ENCODE results near the gene C18orf63. TPM values are rescaled to one million over a fixed set of nuclear protein-coding genes. Genes with fewer than 3 reads are reported as not detected.
A peak's percentile ranks its signal among the peaks of the same experiment; 100 is the strongest.

The C18orf63 gene
- total RNA-seq (ENCODE audit: unreplicated experiment), result not detected
- long read RNA-seq, result 0 reads

DNA sequence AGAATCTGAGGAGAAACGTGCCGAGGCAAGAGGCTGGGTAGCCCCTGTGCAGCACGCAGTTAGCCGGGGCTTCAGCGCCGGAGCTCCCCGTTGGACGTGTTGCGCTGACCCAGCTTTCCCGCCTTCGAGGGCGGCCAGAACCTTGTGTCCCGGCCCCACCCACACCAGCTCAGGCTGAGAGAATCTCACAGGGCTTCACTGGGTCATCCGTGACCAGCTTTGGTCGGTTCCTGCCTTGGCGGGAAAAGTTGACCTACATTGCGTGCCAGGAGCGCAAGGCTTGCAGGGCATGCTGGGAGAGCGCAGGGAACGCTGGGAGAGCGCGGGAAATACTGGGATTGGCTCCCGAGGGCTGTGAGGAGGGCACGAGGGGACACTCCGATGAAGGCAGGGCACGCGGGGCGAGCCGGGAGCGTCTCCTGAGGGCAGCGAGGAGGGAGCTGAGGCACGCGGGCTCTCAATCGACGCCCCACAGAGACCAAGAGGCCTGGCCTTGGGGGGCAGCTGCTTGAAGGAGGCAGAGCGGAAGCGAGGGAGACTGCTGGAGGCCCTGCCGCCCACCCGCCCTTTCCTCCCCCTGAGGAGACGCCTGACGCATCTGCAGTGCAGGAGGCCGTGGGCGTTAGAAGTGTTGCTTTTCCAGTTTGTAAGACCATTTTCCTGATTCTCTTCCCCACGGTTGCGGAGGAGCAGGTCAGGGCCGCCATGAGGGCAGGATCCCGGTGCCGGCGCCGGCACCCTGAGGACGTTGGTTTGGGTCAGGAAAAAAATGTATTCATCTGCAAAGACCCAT lies at the start of gene C18orf63:
Gene C18orf63, plus strand, starts transcription at position 376 of the 793 bp plus-strand sequence. CDS start 2,027 bp downstream, outside the sequence.
- Mint-ChIP-seq H3K4me3 (ENCODE audit: unreplicated experiment) (peak within 1 kb of the TSS; percentile 23), H3K36me3 (ENCODE audit: unreplicated experiment) (peaks cover 10% of the 10 kb centered on the region), H3K27ac (ENCODE audit: unreplicated experiment) (peak within 1 kb of the TSS; percentile 71), H3K27me3 (ENCODE audit: unreplicated experiment) (no peaks in the 10 kb centered on the region), H3K9me3 (ENCODE audit: unreplicated experiment) (peaks cover 6% of the 10 kb centered on the region), H3K4me1 (ENCODE audit: low read depth, unreplicated experiment) (peaks cover 10% of the 10 kb centered on the region)
- TF ChIP-seq, protein P1, sequence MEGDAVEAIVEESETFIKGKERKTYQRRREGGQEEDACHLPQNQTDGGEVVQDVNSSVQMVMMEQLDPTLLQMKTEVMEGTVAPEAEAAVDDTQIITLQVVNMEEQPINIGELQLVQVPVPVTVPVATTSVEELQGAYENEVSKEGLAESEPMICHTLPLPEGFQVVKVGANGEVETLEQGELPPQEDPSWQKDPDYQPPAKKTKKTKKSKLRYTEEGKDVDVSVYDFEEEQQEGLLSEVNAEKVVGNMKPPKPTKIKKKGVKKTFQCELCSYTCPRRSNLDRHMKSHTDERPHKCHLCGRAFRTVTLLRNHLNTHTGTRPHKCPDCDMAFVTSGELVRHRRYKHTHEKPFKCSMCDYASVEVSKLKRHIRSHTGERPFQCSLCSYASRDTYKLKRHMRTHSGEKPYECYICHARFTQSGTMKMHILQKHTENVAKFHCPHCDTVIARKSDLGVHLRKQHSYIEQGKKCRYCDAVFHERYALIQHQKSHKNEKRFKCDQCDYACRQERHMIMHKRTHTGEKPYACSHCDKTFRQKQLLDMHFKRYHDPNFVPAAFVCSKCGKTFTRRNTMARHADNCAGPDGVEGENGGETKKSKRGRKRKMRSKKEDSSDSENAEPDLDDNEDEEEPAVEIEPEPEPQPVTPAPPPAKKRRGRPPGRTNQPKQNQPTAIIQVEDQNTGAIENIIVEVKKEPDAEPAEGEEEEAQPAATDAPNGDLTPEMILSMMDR (IDR thresholded peaks at IDR 0.05; ENCODE audit: partially characterized antibody, unreplicated experiment), result no peak
- no peak for DNase-seq

DNA sequence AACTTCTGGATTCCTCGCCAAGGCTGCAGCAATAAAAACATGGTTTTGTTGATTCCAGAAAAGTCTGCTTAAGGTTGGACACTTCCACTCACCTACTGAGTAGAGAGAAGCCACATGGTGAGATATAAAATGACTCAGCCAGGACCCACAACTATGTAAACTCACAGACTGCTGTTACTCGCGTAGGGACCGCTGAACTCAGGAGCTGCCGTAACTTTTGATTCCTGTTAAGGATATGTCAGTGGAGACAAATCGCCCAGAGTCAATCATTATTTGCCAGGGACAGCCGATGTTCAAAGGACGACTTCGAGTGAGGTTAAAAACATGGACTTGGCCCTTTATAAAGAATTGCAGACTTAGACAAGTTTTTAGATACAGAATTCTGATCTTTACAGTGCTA lies 49.5 kb upstream of the C18orf63 start:
- Mint-ChIP-seq H3K27me3 (ENCODE audit: unreplicated experiment) (no peaks in the 10 kb centered on the region), H3K4me1 (ENCODE audit: low read depth, unreplicated experiment) (peaks cover 10% of the 10 kb centered on the region), H3K9me3 (ENCODE audit: unreplicated experiment) (peaks cover 4% of the 10 kb centered on the region), H3K27ac (ENCODE audit: unreplicated experiment) (no peak overlapping the region), H3K4me3 (ENCODE audit: unreplicated experiment) (no peak overlapping the region), H3K36me3 (ENCODE audit: unreplicated experiment) (no peaks in the 10 kb centered on the region)
- DNase-seq, result no peak
- TF ChIP-seq, protein P1 (IDR thresholded peaks at IDR 0.05; ENCODE audit: partially characterized antibody, unreplicated experiment), result no peak

- Mint-ChIP-seq H3K4me3 (ENCODE audit: unreplicated experiment) (no peak overlapping the region), H3K36me3 (ENCODE audit: unreplicated experiment) (no peaks in the 10 kb centered on the region), H3K27me3 (ENCODE audit: unreplicated experiment) (no peaks in the 10 kb centered on the region), H3K9me3 (ENCODE audit: unreplicated experiment) (peaks cover 3% of the 10 kb centered on the region), H3K4me1 (ENCODE audit: low read depth, unreplicated experiment) (peaks cover 10% of the 10 kb centered on the region), H3K27ac (ENCODE audit: unreplicated experiment) (no peak overlapping the region)
- DNase-seq, result no peak
- TF ChIP-seq, protein P1 (IDR thresholded peaks at IDR 0.05; ENCODE audit: partially characterized antibody, unreplicated experiment), result no peak
Measured at GRCh38 chr18:74268175-74268574, 47.5 kb upstream of the C18orf63 start.

DNA sequence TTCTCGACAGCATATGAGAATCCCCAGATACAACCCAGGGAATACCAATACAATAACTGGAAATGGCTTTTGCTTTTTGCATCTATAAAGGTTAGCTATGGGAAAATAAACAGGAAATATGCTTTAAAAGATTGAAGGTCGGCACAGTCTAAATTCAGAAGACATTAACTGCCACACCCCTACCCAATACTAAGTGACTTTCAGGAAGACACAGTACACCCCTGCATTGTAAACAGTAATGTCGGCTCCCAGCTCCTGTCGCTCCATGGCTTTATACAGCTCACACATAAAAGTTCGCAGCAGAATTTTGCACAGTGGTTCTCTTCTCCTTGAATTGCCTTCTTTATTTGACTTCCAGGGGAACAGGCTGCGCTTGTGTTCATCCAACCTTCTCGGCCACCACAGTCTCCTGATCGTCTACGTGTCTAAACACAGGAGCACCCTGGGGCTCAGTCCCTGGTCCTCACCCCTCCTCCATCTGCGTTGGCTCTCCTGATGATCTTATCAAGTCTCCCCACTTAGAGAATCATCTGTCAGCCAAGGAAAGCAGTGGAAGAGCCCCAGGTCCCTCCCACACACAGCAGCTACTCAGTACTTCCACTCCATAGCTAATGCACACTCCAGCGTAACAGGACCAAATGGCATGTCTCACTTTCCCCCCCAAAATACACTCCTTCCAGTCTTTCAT lies 46.6 kb upstream of the C18orf63 start:
- Mint-ChIP-seq H3K4me1 (ENCODE audit: low read depth, unreplicated experiment) (peaks cover 10% of the 10 kb centered on the region), H3K27me3 (ENCODE audit: unreplicated experiment) (no peaks in the 10 kb centered on the region), H3K9me3 (ENCODE audit: unreplicated experiment) (peaks cover 2% of the 10 kb centered on the region), H3K36me3 (ENCODE audit: unreplicated experiment) (no peaks in the 10 kb centered on the region), H3K27ac (ENCODE audit: unreplicated experiment) (no peak overlapping the region), H3K4me3 (ENCODE audit: unreplicated experiment) (no peak overlapping the region)
- TF ChIP-seq, protein P1 (IDR thresholded peaks at IDR 0.05; ENCODE audit: partially characterized antibody, unreplicated experiment), result no peak
- DNase-seq, result no peak

DNA sequence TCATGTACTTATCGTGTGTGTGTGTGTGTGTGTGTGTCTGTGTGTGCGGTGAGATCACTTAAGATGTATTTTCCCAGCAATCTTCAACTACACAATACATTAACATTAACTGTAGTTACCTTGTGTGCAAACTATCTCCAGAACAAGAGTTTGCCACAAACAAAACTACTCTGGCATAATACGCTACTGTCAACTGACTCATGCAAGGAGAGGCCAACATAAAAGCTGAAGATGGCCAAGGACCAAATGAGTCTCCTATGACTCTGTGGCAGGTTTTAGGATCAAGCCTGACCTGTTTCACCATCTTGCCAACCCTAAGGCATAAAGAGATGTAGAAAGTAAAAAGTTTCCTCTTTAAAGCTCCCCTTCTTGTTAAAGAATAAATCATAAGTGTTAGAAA lies 44.0 kb upstream of the C18orf63 start:
- Mint-ChIP-seq H3K4me1 (ENCODE audit: low read depth, unreplicated experiment) (peaks cover 20% of the 10 kb centered on the region), H3K9me3 (ENCODE audit: unreplicated experiment) (peaks cover 3% of the 10 kb centered on the region), H3K36me3 (ENCODE audit: unreplicated experiment) (no peaks in the 10 kb centered on the region), H3K4me3 (ENCODE audit: unreplicated experiment) (no peak overlapping the region), H3K27me3 (ENCODE audit: unreplicated experiment) (no peaks in the 10 kb centered on the region), H3K27ac (ENCODE audit: unreplicated experiment) (no peak overlapping the region)
- TF ChIP-seq, protein P1 (IDR thresholded peaks at IDR 0.05; ENCODE audit: partially characterized antibody, unreplicated experiment), result no peak
- DNase-seq, result no peak

Measured in glutamatergic neuron (in vitro differentiated cells).